ENCODE measurements around the gene EIF3F. TPM values are rescaled to one million over a fixed set of nuclear protein-coding genes. Genes with fewer than 3 reads are reported as not detected.

The EIF3F gene
- total RNA-seq, 4 donors from 2014 or later: 132 to 345 (median 190) TPM

- TF ChIP-seq POLR2A (IDR thresholded peaks at IDR 0.05) (no peak), CTCF (IDR thresholded peaks at IDR 0.05) (no peak)
- no peak overlapping the region for H3K27ac ChIP-seq
Measured at GRCh38 chr11:7994581-7995278, 7.6 kb downstream of the EIF3F start.

GRCh38 chr11:7999795-8000194, 12.7 kb downstream of the EIF3F start:
- TF ChIP-seq POLR2A (IDR thresholded peaks at IDR 0.05): no peak
- no peak for TF ChIP-seq CTCF (IDR thresholded peaks at IDR 0.05)
- no peaks in the 10 kb centered on the region for H3K4me1 ChIP-seq
- H3K27me3 ChIP-seq: no peaks in the 10 kb centered on the region
- H3K36me3 ChIP-seq: peaks cover 0 to 37% (median 0%) of the 10 kb centered on the region in 3 donors
- H3K27ac ChIP-seq: no peak overlapping the region
- H3K4me3 ChIP-seq: no peak overlapping the region
- no peaks in the 10 kb centered on the region for H3K9me3 ChIP-seq
- DNase-seq: no peak

More at GRCh38 chr11:7994581-7995278, 7.6 kb downstream of the EIF3F start:
- Histone ChIP-seq H3K27me3 (no peaks in the 10 kb centered on the region), H3K4me1 (peaks cover 0 to 2% (median 0%) of the 10 kb centered on the region in 4 donors), H3K9me3 (no peaks in the 10 kb centered on the region), H3K36me3 (peaks cover 0 to 74% (median 0%) of the 10 kb centered on the region in 3 donors), H3K4me3 (no peak overlapping the region)
- no peak for DNase-seq

- H3K27me3 ChIP-seq: no peaks in the 10 kb centered on the region
- peaks cover 0 to 31% (median 0%) of the 10 kb centered on the region in 3 donors for H3K36me3 ChIP-seq
- H3K9me3 ChIP-seq: no peaks in the 10 kb centered on the region
- DNase-seq: no peak
- TF ChIP-seq CTCF (IDR thresholded peaks at IDR 0.05): no peak
- no peak for TF ChIP-seq POLR2A (IDR thresholded peaks at IDR 0.05)
- no peaks in the 10 kb centered on the region for H3K4me1 ChIP-seq
- H3K27ac ChIP-seq: no peak overlapping the region
- no peak overlapping the region for H3K4me3 ChIP-seq
Measured at GRCh38 chr11:8000390-8000789, 13.3 kb downstream of the EIF3F start.

- peaks cover 0 to 8% (median 0%) of the 10 kb centered on the region in 3 donors for H3K36me3 ChIP-seq
- no peak overlapping the region for H3K27ac ChIP-seq
- TF ChIP-seq POLR2A (IDR thresholded peaks at IDR 0.05) (no peak), CTCF (IDR thresholded peaks at IDR 0.05) (no peak)
- no peak overlapping the region for H3K4me3 ChIP-seq
- no peaks in the 10 kb centered on the region for H3K27me3 ChIP-seq
- H3K4me1 ChIP-seq: no peaks in the 10 kb centered on the region
- H3K9me3 ChIP-seq: no peaks in the 10 kb centered on the region
- DNase-seq: no peak
Measured at GRCh38 chr11:8002676-8003075, 15.5 kb downstream of the EIF3F start.

- peaks cover 0 to 3% (median 0%) of the 10 kb centered on the region in 3 donors for H3K36me3 ChIP-seq
- no peaks in the 10 kb centered on the region for H3K9me3 ChIP-seq
- no peak for TF ChIP-seq CTCF (IDR thresholded peaks at IDR 0.05)
- TF ChIP-seq POLR2A (IDR thresholded peaks at IDR 0.05): no peak
- H3K4me3 ChIP-seq: no peak overlapping the region
- no peak for DNase-seq
- no peak overlapping the region for H3K27ac ChIP-seq
- H3K4me1 ChIP-seq: no peaks in the 10 kb centered on the region
- H3K27me3 ChIP-seq: no peaks in the 10 kb centered on the region
Measured at GRCh38 chr11:8003187-8003586, 16.1 kb downstream of the EIF3F start.

All from Peyer's patch (tissue), 4 donors.